Hepatocyte (in vitro differentiated cells): ENCODE data around the gene PLCL1. TPM values are rescaled to one million over a fixed set of nuclear protein-coding genes. Genes with fewer than 3 reads are reported as not detected.

Source experiments
- DNase-seq: peaks from one replicate; pipeline ENCODE4 v3.0.0-alpha.2; 2016; ENCODE audit warnings: low spot score
- H2AFZ ChIP-seq: fragments of 200-600 bp; sonication (generic); 2 replicates; pipeline ENCODE4 v1.6.0; 2016; ENCODE audit warnings: antibody characterized with exemption, mild to moderate bottlenecking
- H3K27ac ChIP-seq: fragments of 200-600 bp; sonication (generic); 2 replicates; pipeline ENCODE4 v1.5.1; 2016; ENCODE audit warnings: mild to moderate bottlenecking
- H3K27me3 ChIP-seq: fragments of 200-600 bp; sonication (generic); 2 replicates; pipeline ENCODE4 v1.6.1; 2016
- H3K36me3 ChIP-seq: fragments of 200-600 bp; sonication (generic); replicated peaks from 2 replicates; pipeline ENCODE4 v1.5.1; 2016; ENCODE audit warnings: low read depth; ENCODE audit not compliant: insufficient read depth
- H3K4me1 ChIP-seq: fragments of 200-600 bp; sonication (generic); 2 replicates; pipeline ENCODE4 v1.5.1; 2016; ENCODE audit warnings: mild to moderate bottlenecking, moderate library complexity; ENCODE audit not compliant: insufficient read depth
- H3K4me2 ChIP-seq: fragments of 200-600 bp; sonication (generic); 2 replicates; pipeline ENCODE4 v1.6.0; 2016
- H3K4me3 ChIP-seq: fragments of 200-600 bp; sonication (generic); 2 replicates; pipeline ENCODE4 v1.5.1; 2016; ENCODE audit warnings: mild to moderate bottlenecking
- H3K79me2 ChIP-seq: fragments of 200-600 bp; sonication (generic); 2 replicates; pipeline ENCODE4 v1.6.0; 2017; ENCODE audit warnings: mild to moderate bottlenecking
- H3K9me2 ChIP-seq: fragments of 200-600 bp; sonication (generic); replicated peaks from 2 replicates; pipeline ENCODE4 v1.6.0; 2017; ENCODE audit warnings: mild to moderate bottlenecking; ENCODE audit not compliant: insufficient read depth
- H3K9me3 ChIP-seq: fragments of 200-600 bp; sonication (generic); 2 replicates; pipeline ENCODE4 v1.5.1; 2016; ENCODE audit warnings: low read depth, mild to moderate bottlenecking
- H4K20me1 ChIP-seq: fragments of 200-600 bp; sonication (generic); 2 replicates; pipeline ENCODE4 v1.6.0; 2016; ENCODE audit warnings: mild to moderate bottlenecking; ENCODE audit not compliant: insufficient read depth, poor library complexity, severe bottlenecking
- EZH2 ChIP-seq: fragments of 200-600 bp; sonication (generic); IDR thresholded peaks from 2 replicates; pipeline ENCODE4 v1.6.1; 2016; ENCODE audit warnings: antibody characterized with exemption, mild to moderate bottlenecking, borderline replicate concordance
- EZH2phosphoT487 ChIP-seq: fragments of 200-600 bp; sonication (generic); IDR thresholded peaks from one replicate; pipeline ENCODE4 v1.6.1; 2018; ENCODE audit warnings: antibody characterized with exemption, mild to moderate bottlenecking, low read depth, moderate library complexity; ENCODE audit not compliant: unreplicated experiment, severe bottlenecking
- WGBS: methylation state at CpG from one replicate; pipeline ENCODE4 v1.1.6; 2016; ENCODE audit warnings: low lambda C conversion rate; ENCODE audit errors: missing lambda C conversion rate; 5-methylcytosine and 5-hydroxymethylcytosine counted together
- polyA plus RNA-seq: library from polyadenylated mRNA; unstranded; fragments of >200 nt; fragmentation: Nextera tagmentation; extraction: Ambion mirVana; gene quantifications from 2 replicates; pipeline ENCODE4 v1.2.1, GENCODE V29; 2016
- total RNA-seq: library from RNA; depleted of rRNA; stranded (reverse); fragments of >200 nt; gene quantifications from 2 replicates; pipeline ENCODE4 v1.2.3, GENCODE V29; 2014
- TF ChIP-seq, protein P1 (sequence below): fragments of 200-600 bp; sonication (generic); IDR thresholded peaks from 2 replicates; pipeline ENCODE4 v1.5.1; 2016; ENCODE audit warnings: antibody characterized with exemption, mild to moderate bottlenecking; ENCODE audit not compliant: poor library complexity

PLCL1 gene
- total and polyA plus RNA-seq, 2 experiments from 2014 or later, result 0.37 to 2.4 TPM

DNA sequence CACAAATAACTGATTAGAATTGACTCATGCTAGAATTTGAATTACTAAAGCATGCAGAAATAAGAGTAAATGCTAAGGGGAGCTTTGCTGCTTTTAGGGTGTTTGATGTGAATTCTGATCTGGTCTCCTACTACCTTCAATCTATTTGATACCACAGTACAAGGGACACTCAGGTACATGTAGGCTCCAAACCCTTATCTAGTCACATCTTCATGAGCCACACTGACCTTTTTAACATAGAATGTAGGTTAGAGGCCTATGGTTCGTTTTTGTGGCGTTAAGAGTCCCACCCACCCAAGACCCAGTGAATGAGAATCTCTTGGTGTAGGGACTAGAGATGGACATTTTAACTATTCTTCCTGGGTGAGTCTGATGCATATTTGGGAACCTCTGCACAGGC is 65.7 kb downstream of the PLCL1 start:
- H2AFZ ChIP-seq, result no peak overlapping the region
- no peak for DNase-seq
- peak overlapping the region; percentile 21 for H3K4me2 ChIP-seq
- no peak overlapping the region for H3K4me3 ChIP-seq
- no peak overlapping the region for H3K27ac ChIP-seq
- H4K20me1 ChIP-seq, result no peaks in the 10 kb centered on the region
- H3K4me1 ChIP-seq, result peaks cover 10% of the 10 kb centered on the region
- no peaks in the 10 kb centered on the region for H3K79me2 ChIP-seq
- no peaks in the 10 kb centered on the region for H3K9me2 ChIP-seq
- H3K36me3 ChIP-seq, result no peaks in the 10 kb centered on the region
- H3K9me3 ChIP-seq, result no peaks in the 10 kb centered on the region
- TF ChIP-seq EZH2phosphoT487, result no peak
- TF ChIP-seq, protein P1, sequence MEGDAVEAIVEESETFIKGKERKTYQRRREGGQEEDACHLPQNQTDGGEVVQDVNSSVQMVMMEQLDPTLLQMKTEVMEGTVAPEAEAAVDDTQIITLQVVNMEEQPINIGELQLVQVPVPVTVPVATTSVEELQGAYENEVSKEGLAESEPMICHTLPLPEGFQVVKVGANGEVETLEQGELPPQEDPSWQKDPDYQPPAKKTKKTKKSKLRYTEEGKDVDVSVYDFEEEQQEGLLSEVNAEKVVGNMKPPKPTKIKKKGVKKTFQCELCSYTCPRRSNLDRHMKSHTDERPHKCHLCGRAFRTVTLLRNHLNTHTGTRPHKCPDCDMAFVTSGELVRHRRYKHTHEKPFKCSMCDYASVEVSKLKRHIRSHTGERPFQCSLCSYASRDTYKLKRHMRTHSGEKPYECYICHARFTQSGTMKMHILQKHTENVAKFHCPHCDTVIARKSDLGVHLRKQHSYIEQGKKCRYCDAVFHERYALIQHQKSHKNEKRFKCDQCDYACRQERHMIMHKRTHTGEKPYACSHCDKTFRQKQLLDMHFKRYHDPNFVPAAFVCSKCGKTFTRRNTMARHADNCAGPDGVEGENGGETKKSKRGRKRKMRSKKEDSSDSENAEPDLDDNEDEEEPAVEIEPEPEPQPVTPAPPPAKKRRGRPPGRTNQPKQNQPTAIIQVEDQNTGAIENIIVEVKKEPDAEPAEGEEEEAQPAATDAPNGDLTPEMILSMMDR, result no peak
- no peak for TF ChIP-seq EZH2
- no peaks in the 10 kb centered on the region for H3K27me3 ChIP-seq
- WGBS, result 92% methylated on average over 2 of the region's 2 CpGs

DNA sequence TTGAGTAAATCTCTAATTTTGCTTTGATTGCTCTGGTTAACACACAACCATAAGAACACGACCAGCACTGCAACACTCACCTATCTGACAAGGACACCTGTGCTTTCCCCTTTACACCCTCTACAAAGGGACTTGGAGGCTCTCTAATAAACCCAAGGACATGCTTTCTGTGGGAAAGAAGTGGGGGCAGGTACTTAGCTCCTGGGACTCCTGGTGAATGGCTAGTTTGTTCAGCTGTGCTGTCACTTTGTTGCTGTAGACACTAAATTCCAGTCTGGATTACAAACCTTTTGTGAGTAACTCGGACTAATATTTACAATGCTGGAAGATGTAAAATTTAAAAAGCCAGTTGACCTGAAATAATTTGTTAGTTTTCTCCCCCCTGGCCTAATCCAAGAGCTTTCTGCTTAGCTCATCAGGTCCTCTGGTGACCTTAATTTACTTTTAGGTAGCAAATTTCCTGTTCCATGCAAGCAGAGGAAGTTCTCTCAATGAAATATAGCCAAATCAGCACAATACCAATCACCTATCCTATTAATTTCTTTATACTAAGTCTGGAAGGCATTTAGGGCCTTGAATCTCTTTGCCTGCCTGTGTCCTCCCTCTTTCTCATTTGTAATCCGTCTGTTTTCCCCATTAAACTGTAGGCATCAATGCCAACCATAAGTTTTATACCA is 67.5 kb downstream of the PLCL1 start:
- TF ChIP-seq, protein P1, result no peak
- no peak for TF ChIP-seq EZH2phosphoT487
- TF ChIP-seq EZH2, result no peak
- 46% methylated on average over 3 of the region's 3 CpGs for WGBS
- Histone ChIP-seq H3K9me3 (no peaks in the 10 kb centered on the region), H3K4me2 (no peak overlapping the region), H4K20me1 (no peaks in the 10 kb centered on the region), H3K9me2 (no peaks in the 10 kb centered on the region), H3K36me3 (no peaks in the 10 kb centered on the region), H3K27me3 (no peaks in the 10 kb centered on the region), H3K27ac (no peak overlapping the region), H2AFZ (no peak overlapping the region), H3K79me2 (no peaks in the 10 kb centered on the region), H3K4me3 (no peak overlapping the region), H3K4me1 (peaks cover 10% of the 10 kb centered on the region)
- no peak for DNase-seq

DNA sequence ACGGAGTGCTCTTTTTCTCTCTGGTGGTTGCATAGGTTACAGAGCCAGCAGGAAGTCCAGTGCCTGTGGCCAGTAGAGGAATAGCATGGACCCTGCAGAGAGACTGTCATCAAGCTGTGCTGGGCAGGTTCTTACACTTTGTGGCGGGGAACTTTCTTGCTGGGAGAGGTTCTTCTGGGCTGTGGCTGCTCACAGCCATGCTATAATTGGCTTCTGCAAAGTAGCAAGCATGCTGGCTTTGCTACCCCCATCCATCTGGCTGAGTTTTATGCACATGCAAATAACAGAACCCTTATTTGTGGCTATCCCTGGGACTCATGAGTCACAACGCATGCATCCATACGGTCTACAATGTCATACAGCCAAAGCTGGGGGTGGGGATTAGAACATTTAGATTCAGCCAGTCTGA is 68.9 kb downstream of the PLCL1 start:
- Histone ChIP-seq H3K9me2 (no peaks in the 10 kb centered on the region), H3K4me1 (peaks cover 10% of the 10 kb centered on the region), H2AFZ (no peak overlapping the region), H3K4me3 (no peak overlapping the region), H3K36me3 (no peaks in the 10 kb centered on the region), H4K20me1 (no peaks in the 10 kb centered on the region), H3K27ac (no peak overlapping the region), H3K27me3 (no peaks in the 10 kb centered on the region), H3K4me2 (no peak overlapping the region), H3K79me2 (no peaks in the 10 kb centered on the region), H3K9me3 (no peaks in the 10 kb centered on the region)
- WGBS, result 51% methylated on average over 4 of the region's 4 CpGs
- DNase-seq, result no peak
- TF ChIP-seq, protein P1, result no peak
- TF ChIP-seq EZH2 (no peak), EZH2phosphoT487 (no peak)
